Central memory CD8-positive, alpha-beta T cell (primary cell): ENCODE data around the gene PTEN.
"Not testable (repeated sequence)": the region's sequence is repeated elsewhere in the genome, so short reads cannot be mapped to it uniquely, and the experiment has no call there.

Experiments used
- ATAC-seq: fragments of 150-1000 bp; cut with Tn5 transposase; replicated peaks from 2 replicates; pipeline ENCODE4 v1.10.0; 2022; ENCODE audit warnings: mild to moderate bottlenecking, moderate FRiP score, moderate number of reproducible peaks; ENCODE audit not compliant: poor library complexity, severe bottlenecking; ENCODE audit errors: extremely low read depth
- DNase-seq, 2 donors: peaks; one replicate each; pipeline ENCODE4 v3.0.0; 2021; ENCODE audit warnings: low spot score in 2 of 2
- H3K27ac Mint-ChIP-seq: one replicate; pipeline ENCODE4 v1.8.0; 2022; ENCODE audit warnings: low read depth, mild to moderate bottlenecking, moderate library complexity, mixed read lengths
- H3K27me3 Mint-ChIP-seq: one replicate; pipeline ENCODE4 v1.8.0; 2022; ENCODE audit warnings: mixed read lengths
- H3K36me3 Mint-ChIP-seq: one replicate; pipeline ENCODE4 v1.8.0; 2022; ENCODE audit warnings: mild to moderate bottlenecking, moderate library complexity, mixed read lengths; ENCODE audit not compliant: insufficient read depth
- H3K4me1 Mint-ChIP-seq: one replicate; pipeline ENCODE4 v1.8.0; 2022; ENCODE audit warnings: mixed read lengths
- H3K4me3 Mint-ChIP-seq: one replicate; pipeline ENCODE4 v1.8.0; 2022; ENCODE audit warnings: mild to moderate bottlenecking, moderate library complexity, mixed read lengths
- H3K9me3 Mint-ChIP-seq: one replicate; pipeline ENCODE4 v1.8.0; 2022; ENCODE audit warnings: mixed read lengths

The PTEN gene

DNA sequence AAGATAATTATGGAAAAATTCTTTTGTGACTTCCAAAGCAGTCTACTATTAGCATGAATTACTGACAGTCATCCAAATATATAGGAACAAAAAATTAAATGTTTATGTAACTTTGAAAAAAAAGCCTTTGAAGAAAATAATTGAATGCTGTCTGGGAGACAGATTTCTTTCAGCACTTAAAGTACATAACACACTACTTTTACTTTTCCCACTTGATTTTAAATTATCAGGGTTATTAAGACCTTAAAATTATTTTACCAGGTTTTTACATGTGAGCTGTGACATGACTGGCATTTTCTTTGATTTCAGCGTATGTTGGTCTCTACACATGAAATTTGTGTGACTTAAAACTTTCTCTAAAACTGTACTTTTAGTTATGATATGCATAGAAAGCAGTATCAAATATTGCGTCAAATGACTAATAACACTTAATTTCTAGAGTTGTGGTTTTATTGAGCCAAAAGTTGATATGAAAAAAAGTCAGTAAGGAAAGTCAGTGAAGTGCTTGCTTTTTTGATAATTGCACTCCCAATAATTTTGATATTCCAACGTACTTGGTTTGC is 3.1 kb downstream of the PTEN start:
- Mint-ChIP-seq H3K4me1 (peaks cover 60% of the 10 kb centered on the region), H3K4me3 (peak overlapping the region; percentile 89), H3K27ac (peak overlapping the region; percentile 75), H3K36me3 (peaks cover 38% of the 10 kb centered on the region), H3K9me3 (no peaks in the 10 kb centered on the region), H3K27me3 (no peaks in the 10 kb centered on the region)
- ATAC-seq: no peak
- DNase-seq: no peak

DNA sequence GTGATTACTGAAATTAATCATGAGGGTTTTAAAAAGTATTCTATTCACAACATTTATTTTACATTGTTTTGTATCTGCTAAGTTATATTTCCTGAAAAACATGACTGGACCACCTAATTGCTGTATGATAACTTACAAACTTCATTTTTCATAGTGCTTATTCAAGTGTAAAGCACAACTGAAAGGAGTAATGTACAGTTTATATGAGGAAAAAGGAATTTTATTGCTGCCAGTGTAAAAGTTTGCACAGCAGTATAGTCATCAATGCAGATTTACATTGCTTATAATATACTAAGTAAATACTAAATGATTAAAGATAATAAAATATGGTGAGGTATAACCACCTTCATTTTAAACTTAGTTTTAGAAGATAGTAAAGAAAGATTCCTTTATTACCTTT is 4.0 kb downstream of the PTEN start:
- no peak for ATAC-seq
- Mint-ChIP-seq H3K9me3 (no peaks in the 10 kb centered on the region), H3K27me3 (no peaks in the 10 kb centered on the region), H3K27ac (no peak overlapping the region), H3K4me3 (peak overlapping the region; percentile 89), H3K4me1 (peaks cover 55% of the 10 kb centered on the region), H3K36me3 (peaks cover 33% of the 10 kb centered on the region)
- DNase-seq: no peak

DNA sequence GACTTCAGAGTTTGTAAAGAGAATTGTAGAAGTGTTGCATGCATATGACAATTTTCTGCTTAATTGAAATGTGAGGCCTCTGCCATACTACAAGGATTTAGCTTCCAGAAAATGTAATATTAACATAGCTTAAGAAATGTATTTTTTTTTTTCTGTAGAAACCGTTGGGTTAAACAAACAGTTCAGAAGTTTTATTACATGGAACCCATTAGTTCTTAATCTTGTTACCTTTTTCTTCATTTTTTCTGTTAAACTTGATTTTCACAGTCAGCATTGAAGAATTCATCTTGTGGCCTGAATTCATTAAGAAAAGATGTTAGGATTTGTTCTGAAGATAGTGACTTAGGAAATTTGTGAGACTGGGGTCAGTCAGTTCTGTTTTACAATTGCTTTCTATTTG is 4.9 kb downstream of the PTEN start:
- H3K9me3 Mint-ChIP-seq: no peaks in the 10 kb centered on the region
- peaks cover 25% of the 10 kb centered on the region for H3K36me3 Mint-ChIP-seq
- DNase-seq (no peak), ATAC-seq (no peak)
- no peaks in the 10 kb centered on the region for H3K27me3 Mint-ChIP-seq
- H3K4me1 Mint-ChIP-seq: peaks cover 63% of the 10 kb centered on the region
- H3K27ac Mint-ChIP-seq: no peak overlapping the region
- H3K4me3 Mint-ChIP-seq: peak overlapping the region; percentile 42

DNA sequence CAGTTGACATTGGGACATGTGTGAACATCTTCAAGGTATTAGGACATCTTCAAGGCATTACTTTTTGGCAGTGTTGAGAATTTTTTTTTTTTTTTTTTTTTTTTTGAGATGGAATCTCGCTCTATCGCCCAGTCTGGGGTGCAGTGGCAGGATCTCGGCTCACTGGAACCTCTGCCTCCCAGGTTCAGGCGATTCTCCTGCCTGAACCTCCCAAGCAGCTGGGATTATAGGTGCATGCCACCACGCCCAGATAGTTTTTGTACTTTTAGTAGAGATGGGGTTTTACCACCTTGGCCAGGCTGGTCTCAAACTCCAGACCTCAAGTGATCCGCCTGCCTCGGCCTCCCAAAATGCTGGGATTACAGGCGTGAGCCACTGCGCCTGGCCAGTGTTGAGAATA is 5.7 kb downstream of the PTEN start:
- not testable (repeated sequence) for DNase-seq, ATAC-seq, H3K27me3 Mint-ChIP-seq, H3K27ac Mint-ChIP-seq, H3K9me3 Mint-ChIP-seq
- peaks cover 71% of the 10 kb centered on the region for H3K4me1 Mint-ChIP-seq
- H3K4me3 Mint-ChIP-seq: peak overlapping the region; percentile 42
- peaks cover 20% of the 10 kb centered on the region for H3K36me3 Mint-ChIP-seq

DNA sequence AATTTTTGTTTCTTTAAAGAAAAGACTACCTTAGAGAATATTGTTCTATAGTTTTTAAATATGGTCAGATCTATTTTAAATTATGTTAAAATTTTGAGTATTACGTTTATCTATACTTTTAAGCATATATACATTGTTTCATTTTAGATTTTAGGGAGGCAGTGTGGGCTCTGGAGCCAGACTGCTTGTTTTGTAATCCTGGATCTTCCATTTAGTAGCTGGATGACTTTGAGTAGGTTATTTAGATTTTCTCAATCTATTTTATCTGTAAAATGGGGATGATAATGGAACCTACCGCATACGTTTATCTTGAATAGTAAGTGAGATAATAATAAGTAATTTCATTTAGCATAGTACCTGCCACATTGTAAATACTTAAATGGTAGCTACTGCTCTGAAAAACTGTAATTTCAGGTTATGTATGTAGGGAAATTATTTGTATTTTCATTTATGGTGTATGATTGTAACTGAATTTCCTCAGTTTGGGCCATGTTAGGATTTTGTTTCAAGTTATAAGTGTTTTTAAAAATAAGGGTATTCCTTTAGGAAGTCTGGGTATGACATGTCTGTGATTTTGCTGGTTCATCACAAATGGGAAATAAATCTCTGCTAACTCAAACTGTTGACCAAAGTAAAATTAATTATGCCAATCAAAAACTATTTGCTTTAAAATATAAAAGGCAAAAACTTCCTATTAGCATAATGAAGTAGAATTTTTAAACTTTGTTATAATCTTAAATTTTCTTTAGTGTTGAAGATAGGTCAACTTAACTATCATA is 6.5 kb downstream of the PTEN start:
- H3K4me1 Mint-ChIP-seq: peaks cover 71% of the 10 kb centered on the region
- H3K27ac Mint-ChIP-seq: no peak overlapping the region
- H3K27me3 Mint-ChIP-seq: no peaks in the 10 kb centered on the region
- no peaks in the 10 kb centered on the region for H3K9me3 Mint-ChIP-seq
- no peak overlapping the region for H3K4me3 Mint-ChIP-seq
- DNase-seq (no peak), ATAC-seq (no peak)
- H3K36me3 Mint-ChIP-seq: peaks cover 13% of the 10 kb centered on the region

DNA sequence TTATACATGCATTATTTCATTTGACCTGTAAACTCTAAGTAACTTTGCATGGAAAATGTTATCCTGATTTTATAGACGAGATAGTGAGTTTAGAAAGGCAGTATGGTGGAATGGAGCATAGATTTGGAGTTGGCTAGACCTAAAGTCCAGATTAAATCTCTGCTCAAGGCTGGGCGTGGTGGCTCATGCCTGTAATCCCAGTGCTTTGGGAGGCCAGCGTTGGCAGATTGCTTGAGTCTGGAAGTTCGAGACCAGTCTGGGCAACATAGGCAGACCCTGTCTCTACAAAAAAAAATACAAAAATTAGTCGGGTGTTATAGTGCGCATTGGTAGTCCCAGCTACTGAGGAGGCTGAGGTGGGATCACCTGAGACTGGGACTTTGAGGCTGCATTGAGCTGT is 9.4 kb downstream of the PTEN start:
- Mint-ChIP-seq H3K36me3 (peaks cover 10% of the 10 kb centered on the region), H3K4me1 (peaks cover 53% of the 10 kb centered on the region), H3K27me3 (no peaks in the 10 kb centered on the region), H3K27ac (no peak overlapping the region), H3K9me3 (no peaks in the 10 kb centered on the region), H3K4me3 (peak overlapping the region; percentile 41)
- DNase-seq: no peak
- no peak for ATAC-seq

DNA sequence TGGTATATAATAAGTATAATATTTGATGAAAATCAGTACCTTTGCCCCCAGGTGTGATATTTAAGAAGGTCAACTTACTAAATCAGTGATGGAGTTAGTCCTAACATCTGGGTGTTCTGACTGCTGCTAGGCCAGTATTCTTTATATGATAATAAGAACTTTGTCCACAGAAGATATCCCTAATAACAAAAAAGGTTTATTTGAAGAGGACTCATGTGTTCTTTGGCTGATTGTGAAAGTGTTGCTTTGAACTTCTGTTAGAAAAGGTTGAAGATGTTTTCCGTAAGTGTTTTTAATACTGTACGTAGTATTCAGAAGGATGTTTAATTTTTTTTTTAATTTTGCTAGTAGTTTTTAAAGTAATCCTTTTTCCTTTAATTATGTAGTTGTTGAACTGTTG is 10.2 kb downstream of the PTEN start:
- H3K36me3 Mint-ChIP-seq: peaks cover 15% of the 10 kb centered on the region
- no peaks in the 10 kb centered on the region for H3K27me3 Mint-ChIP-seq
- H3K4me3 Mint-ChIP-seq: no peak overlapping the region
- no peak overlapping the region for H3K27ac Mint-ChIP-seq
- DNase-seq (no peak), ATAC-seq (no peak)
- H3K9me3 Mint-ChIP-seq: no peaks in the 10 kb centered on the region
- peaks cover 54% of the 10 kb centered on the region for H3K4me1 Mint-ChIP-seq

DNA sequence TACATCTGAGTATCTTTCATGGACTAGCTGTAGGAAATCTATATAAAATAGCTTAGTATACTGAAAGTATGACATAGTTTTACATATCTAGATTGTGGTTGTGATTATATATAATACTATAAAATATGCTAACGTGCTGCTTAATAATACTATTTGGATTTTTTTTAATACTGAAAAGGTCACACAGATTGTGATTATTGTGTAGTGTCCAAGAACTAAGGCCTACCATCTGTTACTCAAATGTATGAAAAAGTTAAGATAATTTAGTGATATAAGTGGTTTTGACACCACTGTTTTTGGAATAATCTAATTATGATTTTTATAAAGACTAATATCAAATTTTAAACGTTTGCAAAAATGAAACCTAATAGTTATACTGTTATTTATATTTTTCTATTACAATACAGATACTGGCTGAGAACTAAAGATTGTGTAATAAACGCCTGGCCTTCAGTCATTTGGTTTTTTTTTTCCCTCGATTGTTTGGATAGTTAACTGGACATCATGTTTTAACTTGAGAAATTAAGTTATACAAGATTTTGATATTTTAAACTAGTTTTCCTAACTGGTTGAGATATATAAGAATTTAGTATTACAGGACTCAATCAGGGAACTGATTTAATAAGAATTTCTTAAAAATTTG is 12.6 kb downstream of the PTEN start:
- H3K4me3 Mint-ChIP-seq: no peak overlapping the region
- ATAC-seq (no peak), DNase-seq (no peak)
- H3K27me3 Mint-ChIP-seq: no peaks in the 10 kb centered on the region
- peaks cover 18% of the 10 kb centered on the region for H3K36me3 Mint-ChIP-seq
- peaks cover 44% of the 10 kb centered on the region for H3K4me1 Mint-ChIP-seq
- H3K9me3 Mint-ChIP-seq: no peaks in the 10 kb centered on the region
- H3K27ac Mint-ChIP-seq: no peak overlapping the region

DNA sequence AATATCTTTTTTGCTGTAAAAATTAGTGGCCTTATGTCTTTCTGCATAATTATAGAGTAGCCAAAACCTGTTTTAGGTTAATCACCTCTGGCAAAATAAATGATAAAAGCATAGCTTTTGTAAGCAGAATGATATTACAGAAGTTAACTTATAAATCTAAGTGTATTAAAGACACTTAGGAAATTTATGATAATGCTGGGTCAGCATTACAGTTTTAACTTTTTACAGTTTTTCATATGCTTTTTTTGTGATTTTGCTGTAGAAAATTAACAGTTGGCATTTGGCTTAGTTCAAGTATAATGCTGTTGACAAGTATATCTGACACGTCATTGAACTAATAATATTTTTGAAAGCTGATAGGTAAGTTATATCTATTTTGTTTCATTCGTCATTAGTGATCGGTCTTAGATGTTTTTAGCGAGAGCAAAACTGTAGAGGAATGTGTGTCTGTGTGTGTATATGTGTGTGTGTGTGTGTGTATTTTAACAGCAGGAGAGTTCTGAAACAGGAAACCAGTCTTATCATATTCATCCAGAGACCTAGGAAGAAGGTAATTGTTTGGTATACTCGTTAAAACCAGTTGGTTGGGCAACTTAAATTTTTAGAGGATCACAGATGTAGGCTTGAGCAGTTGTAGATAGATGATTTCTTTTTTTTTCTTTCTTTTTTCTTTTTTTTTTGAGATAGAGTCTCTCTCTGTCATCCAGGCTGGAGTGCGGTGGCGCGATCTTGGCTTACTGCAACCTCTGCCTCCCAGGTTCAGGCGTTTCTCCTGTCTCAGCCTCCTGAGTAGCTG is 15.4 kb downstream of the PTEN start:
- no peak for DNase-seq
- ATAC-seq: no peak
- Mint-ChIP-seq H3K9me3 (no peaks in the 10 kb centered on the region), H3K36me3 (peaks cover 17% of the 10 kb centered on the region), H3K27me3 (no peaks in the 10 kb centered on the region), H3K4me3 (peak overlapping the region; percentile 4), H3K27ac (no peak overlapping the region), H3K4me1 (peaks cover 38% of the 10 kb centered on the region)

DNA sequence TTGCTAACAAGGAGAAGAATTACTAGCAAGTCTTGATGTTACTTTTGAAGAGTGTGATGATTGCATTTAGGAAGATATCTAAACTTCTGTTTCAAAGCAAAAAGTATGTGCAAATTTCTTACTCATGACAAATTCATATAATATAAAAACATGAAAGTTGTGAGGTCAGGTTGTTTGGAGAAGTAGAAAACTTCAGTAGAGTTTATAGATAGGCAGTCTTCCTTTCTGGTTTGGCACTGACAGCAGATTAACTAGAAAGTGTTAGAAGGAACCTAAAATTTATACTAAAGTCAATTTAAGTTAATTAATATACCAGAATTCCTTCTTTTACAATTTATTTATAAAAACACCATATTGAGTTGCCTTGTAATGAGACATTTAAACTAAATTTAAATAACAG is 16.9 kb downstream of the PTEN start:
- Mint-ChIP-seq H3K27me3 (no peaks in the 10 kb centered on the region), H3K36me3 (peaks cover 17% of the 10 kb centered on the region), H3K9me3 (no peaks in the 10 kb centered on the region), H3K4me1 (peaks cover 28% of the 10 kb centered on the region), H3K4me3 (no peak overlapping the region), H3K27ac (no peak overlapping the region)
- DNase-seq (no peak), ATAC-seq (no peak)

DNA sequence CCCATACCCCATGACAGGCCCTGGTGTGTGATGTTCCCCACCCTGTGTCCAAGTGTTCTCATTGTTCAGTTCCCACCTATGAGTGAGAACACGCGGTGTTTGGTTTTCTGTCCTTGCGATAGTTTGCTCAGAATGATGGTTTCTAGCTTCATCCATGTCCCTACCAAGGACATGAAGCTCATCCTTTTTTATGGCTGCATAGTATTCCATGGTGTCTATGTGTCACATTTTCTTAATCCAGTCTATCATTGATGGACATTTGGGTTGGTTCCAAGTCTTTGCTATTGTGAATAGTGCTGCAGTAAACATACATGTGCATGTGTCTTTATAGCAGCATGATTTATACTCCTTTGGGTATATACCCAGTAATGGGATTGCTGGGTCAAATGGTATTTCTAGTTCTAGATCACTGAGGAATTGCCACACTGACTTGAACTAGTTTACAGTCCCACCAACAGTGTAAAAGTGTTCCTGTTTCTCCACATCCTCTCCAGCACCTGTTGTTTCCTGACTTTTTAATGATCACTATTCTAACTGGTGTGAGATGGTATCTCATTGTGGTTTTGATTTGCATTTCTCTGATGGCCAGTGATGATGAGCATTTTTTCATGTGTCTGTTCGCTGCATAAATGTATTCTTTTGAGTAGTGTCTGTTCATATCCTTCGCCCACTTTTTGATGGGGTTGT is 18.1 kb downstream of the PTEN start:
- Mint-ChIP-seq H3K4me1 (peaks cover 37% of the 10 kb centered on the region), H3K36me3 (peaks cover 18% of the 10 kb centered on the region)
- not testable (repeated sequence) for H3K9me3 Mint-ChIP-seq, H3K27me3 Mint-ChIP-seq, H3K27ac Mint-ChIP-seq, H3K4me3 Mint-ChIP-seq, DNase-seq, ATAC-seq
